Esophagus (tissue), 2 donors: ENCODE measurements around the gene DCTD. TPM values are rescaled to one million over a fixed set of nuclear protein-coding genes. Genes with fewer than 3 reads are reported as not detected.

Experiments used
- H3K27ac ChIP-seq, 2 donors: one replicate each; pipeline ENCODE4 v1.5.1; 2013; ENCODE audit warnings: low read depth in 2 of 2, mild to moderate bottlenecking in 2 of 2, inconsistent platforms in 1 of 2, low read length in 1 of 2, moderate library complexity in 1 of 2
- H3K27me3 ChIP-seq, 2 donors: one replicate each; pipeline ENCODE4 v1.6.1; 2013; ENCODE audit warnings: low read length in 2 of 2, control low read depth in 1 of 2, mild to moderate bottlenecking in 1 of 2; ENCODE audit not compliant: insufficient read depth in 2 of 2, control insufficient read depth in 1 of 2
- H3K36me3 ChIP-seq, 2 donors: one replicate each; pipeline ENCODE4 v1.6.1; 2013; ENCODE audit warnings: low read length in 1 of 2; ENCODE audit not compliant: control insufficient read depth in 2 of 2, insufficient read depth in 2 of 2
- H3K4me1 ChIP-seq, 2 donors: one replicate each; pipeline ENCODE4 v1.6.1; 2013; ENCODE audit warnings: low read length in 1 of 2; ENCODE audit not compliant: control insufficient read depth in 2 of 2, insufficient read depth in 2 of 2
- H3K4me3 ChIP-seq, 2 donors: one replicate each; pipeline ENCODE4 v1.5.1; 2013; ENCODE audit warnings: low read length in 2 of 2, mild to moderate bottlenecking in 2 of 2, low read depth in 1 of 2, moderate library complexity in 1 of 2
- H3K9me3 ChIP-seq, 2 donors: one replicate each; pipeline ENCODE4 v1.6.1; 2013; ENCODE audit warnings: mild to moderate bottlenecking in 2 of 2, low read depth in 1 of 2, low read length in 1 of 2, moderate library complexity in 1 of 2; ENCODE audit not compliant: control insufficient read depth in 2 of 2, insufficient read depth in 1 of 2
- WGBS, 2 donors: extraction: QIAGEN DNeasy Blood & Tissue Kit; methylation state at CpG; one replicate each; pipeline ENCODE4 v1.1.7; 2013; 5-methylcytosine and 5-hydroxymethylcytosine counted together
- polyA plus RNA-seq, 2 donors: library from polyadenylated mRNA; stranded (reverse); fragments of 200-250 nt; gene quantifications; one replicate each; pipeline ENCODE4 v1.2.3, GENCODE V29; 2013
- donor health status: healthy with polysubstance abuse.
- donor health status: Bipolar disorder and iron deficiency.

The DCTD gene
- polyA plus RNA-seq, 2 donors: 32.5 to 55.5 TPM

GRCh38 chr4:182877326-182877883 lies 39.8 kb downstream of the DCTD start:
- WGBS, 2 donors: 89 to 94% methylated on average over 9 of the region's 9 CpGs
- no peak overlapping the region for H3K27ac ChIP-seq

DNA sequence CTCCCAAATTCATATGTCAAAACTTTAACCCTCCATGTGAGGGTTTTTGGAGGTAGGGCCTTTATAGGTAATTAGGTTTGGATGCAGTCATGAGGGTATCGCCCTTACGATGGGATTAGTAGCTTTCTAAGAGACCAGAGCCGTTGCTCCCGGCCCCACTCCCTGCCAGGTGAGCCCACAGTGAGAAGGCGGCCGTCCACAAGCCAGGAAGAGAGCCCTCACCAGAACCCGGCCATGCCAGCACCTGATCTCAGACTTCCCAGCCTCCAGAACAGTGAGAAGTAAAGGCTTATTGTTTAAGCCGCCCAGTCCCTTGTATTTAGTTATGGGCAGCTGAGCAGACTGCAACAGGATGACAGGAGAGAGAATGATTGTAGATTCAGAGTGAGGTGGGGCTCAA lies 40.8 kb downstream of the DCTD start:
- Histone ChIP-seq H3K27ac (no peak overlapping the region), H3K4me1 (peaks cover 0 to 3% of the 10 kb centered on the region in 2 donors), H3K27me3 (no peaks in the 10 kb centered on the region), H3K4me3 (no peak overlapping the region), H3K9me3 (no peaks in the 10 kb centered on the region), H3K36me3 (peaks cover 0 to 4% of the 10 kb centered on the region in 2 donors)
- WGBS, 2 donors: 88 to 96% methylated on average over 8 of the region's 8 CpGs

More at GRCh38 chr4:182877326-182877883, 39.8 kb downstream of the DCTD start:
- Histone ChIP-seq H3K4me3 (no peak overlapping the region), H3K9me3 (no peaks in the 10 kb centered on the region), H3K27me3 (no peaks in the 10 kb centered on the region), H3K36me3 (peaks cover 0 to 3% of the 10 kb centered on the region in 2 donors), H3K4me1 (peaks cover 2 to 3% of the 10 kb centered on the region in 2 donors)

DNA sequence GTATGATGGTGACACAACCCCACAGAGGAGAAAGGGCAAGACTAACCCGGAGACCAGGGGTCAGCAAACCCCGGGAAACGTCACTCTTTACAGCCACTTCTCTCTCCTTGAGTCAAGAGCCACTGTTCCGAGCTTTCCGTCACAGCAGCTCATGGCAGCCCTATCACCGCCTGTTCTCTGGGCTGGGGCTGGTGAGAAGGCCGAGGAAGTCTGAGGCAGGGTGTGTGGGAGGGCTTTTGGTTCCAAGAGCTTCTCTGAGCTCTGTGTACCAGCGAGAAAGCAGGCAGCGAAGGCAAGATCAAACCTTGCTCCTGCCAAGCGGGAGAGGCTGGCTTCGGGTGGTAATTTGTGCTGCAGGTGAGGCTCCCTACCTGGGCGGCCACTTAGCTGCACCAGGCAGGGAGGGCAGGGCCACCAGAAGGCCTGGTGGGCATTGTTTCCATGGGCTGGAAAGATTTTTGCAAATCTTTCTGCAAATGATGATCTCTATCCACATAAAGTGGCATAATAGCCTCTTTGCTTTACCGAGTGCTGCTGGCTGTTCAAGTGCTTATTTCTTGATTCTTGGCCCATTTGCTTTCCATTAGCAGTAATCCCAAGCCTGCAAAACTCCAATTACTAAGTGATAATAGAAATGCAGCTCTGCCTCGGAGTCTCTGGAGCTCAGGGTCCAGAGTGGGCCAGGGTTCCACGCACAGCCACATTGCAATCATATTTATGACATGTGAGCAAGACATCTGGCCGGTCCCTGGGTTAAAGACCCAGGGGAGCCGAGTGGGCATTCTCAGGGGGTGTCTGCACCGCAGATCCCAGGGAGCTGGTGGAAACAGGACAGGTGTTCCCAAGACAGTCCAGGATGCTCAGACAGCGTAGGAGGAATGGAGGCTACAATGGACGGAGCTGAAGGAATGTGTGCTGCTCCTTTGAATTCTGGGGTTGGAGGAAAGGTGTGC lies 41.5 kb downstream of the DCTD start:
- no peaks in the 10 kb centered on the region for H3K9me3 ChIP-seq
- WGBS, 2 donors: 90 to 95% methylated on average over 20 of the region's 20 CpGs
- H3K4me1 ChIP-seq: peaks cover 0 to 3% of the 10 kb centered on the region in 2 donors
- no peak overlapping the region for H3K27ac ChIP-seq
- peaks cover 0 to 4% of the 10 kb centered on the region in 2 donors for H3K36me3 ChIP-seq
- no peak overlapping the region for H3K4me3 ChIP-seq
- no peaks in the 10 kb centered on the region for H3K27me3 ChIP-seq

DNA sequence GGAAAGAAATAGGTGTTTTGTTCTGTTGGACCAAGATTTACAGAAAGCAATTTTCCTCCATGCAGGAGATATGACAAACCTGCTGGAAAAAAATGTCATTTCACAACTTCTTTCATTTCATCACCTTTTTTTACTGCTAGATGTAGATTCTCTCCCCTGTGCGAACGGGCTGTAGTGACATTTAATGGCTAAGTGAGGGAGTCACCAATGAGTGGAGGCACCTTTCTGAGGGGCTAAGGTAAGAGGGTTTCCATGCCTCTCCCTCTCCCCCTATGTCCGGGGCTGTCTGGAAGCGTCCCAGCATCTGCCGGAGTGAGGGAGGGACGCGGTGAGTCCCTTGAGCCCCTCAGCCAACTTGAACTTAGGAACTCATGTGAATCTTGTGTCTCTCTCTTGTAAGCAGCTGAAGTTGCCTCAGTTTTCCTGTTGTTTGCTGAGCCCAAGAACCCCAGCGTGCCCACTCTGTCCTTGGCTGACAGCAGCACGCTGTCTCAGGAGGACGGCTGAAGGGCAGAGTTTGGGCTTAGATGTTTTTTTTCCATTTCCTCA lies 42.3 kb downstream of the DCTD start:
- no peak overlapping the region for H3K4me3 ChIP-seq
- peaks cover 0 to 4% of the 10 kb centered on the region in 2 donors for H3K36me3 ChIP-seq
- no peaks in the 10 kb centered on the region for H3K27me3 ChIP-seq
- no peaks in the 10 kb centered on the region for H3K9me3 ChIP-seq
- no peak overlapping the region for H3K27ac ChIP-seq
- H3K4me1 ChIP-seq: no peaks in the 10 kb centered on the region
- 88 to 90% methylated on average over 10 of the region's 10 CpGs for WGBS, 2 donors

GRCh38 chr4:182874304-182874751 lies 42.9 kb downstream of the DCTD start:
- peaks cover 0 to 4% of the 10 kb centered on the region in 2 donors for H3K36me3 ChIP-seq
- H3K4me3 ChIP-seq: no peak overlapping the region
- no peaks in the 10 kb centered on the region for H3K9me3 ChIP-seq
- H3K27ac ChIP-seq: no peak overlapping the region
- WGBS, 2 donors: 82 to 88% methylated on average over 12 of the region's 12 CpGs
- no peaks in the 10 kb centered on the region for H3K27me3 ChIP-seq
- no peaks in the 10 kb centered on the region for H3K4me1 ChIP-seq

DNA sequence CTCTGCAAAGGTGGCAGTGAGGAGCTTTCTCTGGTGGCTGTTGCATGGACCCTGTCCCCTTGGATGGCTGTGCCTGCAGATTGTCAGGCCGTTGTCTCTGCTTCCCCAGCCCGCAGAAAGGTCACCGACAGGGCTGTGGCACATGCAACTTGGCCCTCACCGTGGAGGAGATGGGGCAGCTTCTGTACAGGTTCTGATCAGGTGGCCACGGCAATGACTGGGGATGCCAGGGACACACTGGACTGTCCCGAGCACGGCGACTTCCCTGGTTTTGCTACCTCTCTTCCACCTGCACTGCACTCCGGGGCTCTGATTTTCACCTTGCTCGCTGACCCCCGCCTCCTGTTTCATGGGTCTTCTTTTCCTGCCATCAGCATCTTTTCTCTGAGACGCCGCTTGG lies 43.5 kb downstream of the DCTD start:
- no peaks in the 10 kb centered on the region for H3K9me3 ChIP-seq
- H3K27me3 ChIP-seq: no peaks in the 10 kb centered on the region
- 96 to 97% methylated on average over 13 of the region's 13 CpGs for WGBS, 2 donors
- peaks cover 0 to 4% of the 10 kb centered on the region in 2 donors for H3K36me3 ChIP-seq
- no peak overlapping the region for H3K4me3 ChIP-seq
- no peaks in the 10 kb centered on the region for H3K4me1 ChIP-seq
- no peak overlapping the region for H3K27ac ChIP-seq

DNA sequence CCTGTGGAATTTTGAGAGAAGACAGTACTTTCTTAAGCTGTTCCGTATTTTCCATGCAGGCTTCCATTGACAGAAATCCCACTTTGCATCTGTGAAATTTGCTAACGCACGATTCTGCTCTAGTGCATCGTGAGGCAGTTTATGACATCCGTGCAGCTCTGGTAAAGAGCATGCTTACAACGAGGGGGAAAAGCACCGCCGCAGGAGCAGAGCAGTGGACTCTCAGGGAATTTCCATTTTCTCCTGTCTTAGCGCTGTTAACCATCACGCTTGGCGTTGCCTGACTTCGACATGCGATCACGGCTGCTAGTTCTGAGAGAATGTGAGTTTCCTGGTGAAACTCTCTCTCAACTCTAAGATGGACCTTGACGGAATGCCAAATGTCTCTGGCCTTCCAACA lies 43.9 kb downstream of the DCTD start:
- 97% methylated on average over 15 of the region's 15 CpGs for WGBS, 2 donors

DNA sequence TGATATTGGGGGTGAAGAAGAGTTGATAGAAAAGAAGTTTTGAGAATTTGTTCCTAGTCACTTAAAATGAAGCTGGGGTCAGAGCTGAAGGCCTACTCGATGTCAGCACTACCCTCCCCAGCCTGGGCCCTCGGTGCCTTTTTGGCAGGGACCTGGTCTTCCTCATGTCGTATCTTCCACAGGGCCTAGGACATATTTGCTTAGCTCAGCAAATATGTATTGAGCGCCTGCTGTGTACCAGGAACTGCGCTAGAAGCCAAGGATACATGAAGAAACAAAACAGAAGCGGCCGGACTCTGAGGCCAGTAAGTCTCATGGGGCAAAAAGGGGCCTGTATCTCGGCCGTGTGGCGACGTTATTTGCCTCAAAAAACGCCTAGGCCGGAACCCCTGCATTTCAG lies 44.3 kb downstream of the DCTD start:
- WGBS, 2 donors: 93 to 95% methylated on average over 13 of the region's 13 CpGs
- no peaks in the 10 kb centered on the region for H3K27me3 ChIP-seq
- no peak overlapping the region for H3K4me3 ChIP-seq
- H3K27ac ChIP-seq: no peak overlapping the region
- H3K9me3 ChIP-seq: no peaks in the 10 kb centered on the region
- no peaks in the 10 kb centered on the region for H3K4me1 ChIP-seq
- H3K36me3 ChIP-seq: peaks cover 0 to 4% of the 10 kb centered on the region in 2 donors

More for the DNA sequence above, 43.9 kb downstream of the DCTD start:
- H3K9me3 ChIP-seq: no peaks in the 10 kb centered on the region
- no peak overlapping the region for H3K27ac ChIP-seq
- no peaks in the 10 kb centered on the region for H3K4me1 ChIP-seq
- no peaks in the 10 kb centered on the region for H3K27me3 ChIP-seq
- peaks cover 0 to 4% of the 10 kb centered on the region in 2 donors for H3K36me3 ChIP-seq
- H3K4me3 ChIP-seq: no peak overlapping the region

DNA sequence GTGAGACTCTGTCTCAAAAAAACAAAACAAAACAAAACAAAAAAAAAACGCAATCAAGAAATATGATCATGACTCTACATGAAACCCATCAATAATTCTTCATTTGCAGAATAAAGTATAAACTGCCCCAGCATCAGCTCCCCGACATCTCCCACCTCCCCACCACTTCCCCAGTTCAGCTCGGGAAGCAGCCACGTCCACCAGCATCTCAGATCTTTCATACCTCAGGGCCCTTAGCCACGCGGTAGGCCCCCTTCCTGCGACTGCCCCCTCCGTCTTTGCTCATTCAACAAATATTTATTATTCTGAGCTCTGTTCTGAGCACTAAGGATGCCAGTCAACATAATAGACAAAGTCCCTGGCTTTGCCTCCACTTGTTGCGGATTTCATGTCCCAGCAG lies 45.6 kb downstream of the DCTD start:
- 81 to 82% methylated on average over 9 of the region's 9 CpGs for WGBS, 2 donors

More for the DNA sequence above, 45.6 kb downstream of the DCTD start:
- Histone ChIP-seq H3K27ac (no peak overlapping the region), H3K36me3 (peaks cover 0 to 4% of the 10 kb centered on the region in 2 donors), H3K27me3 (no peaks in the 10 kb centered on the region), H3K9me3 (no peaks in the 10 kb centered on the region), H3K4me1 (no peaks in the 10 kb centered on the region), H3K4me3 (no peak overlapping the region)
